T47D (cell line): ENCODE measurements around the gene OTUD7B.

Experiments used
- DNase-seq, 2 experiments: peaks; one replicate each; pipeline versions ENCODE4 v3.0.0 to v3.0.0-alpha.2; 2011 to 2012; ENCODE audit warnings: low read depth in 1 of 2, low spot score in 1 of 2
- JUND ChIP-seq: IDR thresholded peaks from 2 replicates; pipeline ENCODE4 v1.6.1; 2012; ENCODE audit warnings: low read depth
- in situ Hi-C: cut with HindIII; loops from 2 replicates; pipeline ENCODE4 v1.10.0; 2016; ENCODE audit warnings: low sequenced_read_pairs, low pct_unique_long_range_greater_than_20kb

Gene OTUD7B

GRCh38 chr1:150018165-150018564 is 7.6 kb upstream of the OTUD7B start:
- DNase-seq: no peak
- TF ChIP-seq JUND: no peak
- in situ Hi-C loops: no loop called here

GRCh38 chr1:150017206-150017750 is 6.8 kb upstream of the OTUD7B start:
- TF ChIP-seq JUND: no peak
- peak in 1 of 2 experiments; percentile 41 for DNase-seq
- in situ Hi-C loops: no loop called here

- no peak for TF ChIP-seq JUND
- DNase-seq: no peak
- in situ Hi-C loops: no loop called here
Measured at GRCh38 chr1:150015651-150016131, 5.2 kb upstream of the OTUD7B start.

GRCh38 chr1:150012611-150013010 is 2.1 kb upstream of the OTUD7B start:
- in situ Hi-C loops: no loop called here
- no peak for DNase-seq
- no peak for TF ChIP-seq JUND

GRCh38 chr1:150009604-150010392 is 728 bp downstream of the OTUD7B start:
- peak; percentile 32 to 57 for DNase-seq
- in situ Hi-C loops: no loop called here
- no peak for TF ChIP-seq JUND

GRCh38 chr1:150008699-150009098 is 1.8 kb downstream of the OTUD7B start:
- in situ Hi-C loops: no loop called here
- TF ChIP-seq JUND: no peak
- DNase-seq: peak in 1 of 2 experiments; percentile 28

GRCh38 chr1:150006881-150007421 is 3.6 kb downstream of the OTUD7B start:
- no peak for DNase-seq
- TF ChIP-seq JUND: no peak
- in situ Hi-C loops: no loop called here

- no peak for DNase-seq
- TF ChIP-seq JUND: no peak
- in situ Hi-C loops: no loop called here
Measured at GRCh38 chr1:150005606-150006005, 4.9 kb downstream of the OTUD7B start.

- in situ Hi-C loops: no loop called here
- no peak for TF ChIP-seq JUND
- no peak for DNase-seq
Measured at GRCh38 chr1:150003801-150004200, 6.7 kb downstream of the OTUD7B start.

GRCh38 chr1:150002217-150002616 is 8.3 kb downstream of the OTUD7B start:
- no peak for TF ChIP-seq JUND
- DNase-seq: no peak
- in situ Hi-C loops: no loop called here

GRCh38 chr1:150001415-150001814 is 9.1 kb downstream of the OTUD7B start:
- in situ Hi-C loops: no loop called here
- no peak for TF ChIP-seq JUND
- no peak for DNase-seq

- in situ Hi-C loops: no loop called here
- DNase-seq: no peak
- TF ChIP-seq JUND: no peak
Measured at GRCh38 chr1:149997585-149998262, 12.8 kb downstream of the OTUD7B start.

GRCh38 chr1:149995927-149996326 is 14.6 kb downstream of the OTUD7B start:
- TF ChIP-seq JUND: no peak
- DNase-seq: peak in 1 of 2 experiments; percentile 68
- in situ Hi-C loops: no loop called here
